ENCODE data around the gene SRGAP3.

- TF ChIP-seq CTCF (IDR thresholded peaks at IDR 0.05) (no peak), POLR2A (IDR thresholded peaks at IDR 0.05) (no peak)
These were observed 49.7 kb downstream of the SRGAP3 start for GRCh38 chr3:9199775-9200174.

All from lower leg skin (tissue), 3 donors.